NCI-H226 (cell line): ENCODE data around the gene ZER1.

Experiments used
- DNase-seq: peaks from one replicate; pipeline ENCODE4 v3.0.0-alpha.2; 2015

ZER1 gene

DNA sequence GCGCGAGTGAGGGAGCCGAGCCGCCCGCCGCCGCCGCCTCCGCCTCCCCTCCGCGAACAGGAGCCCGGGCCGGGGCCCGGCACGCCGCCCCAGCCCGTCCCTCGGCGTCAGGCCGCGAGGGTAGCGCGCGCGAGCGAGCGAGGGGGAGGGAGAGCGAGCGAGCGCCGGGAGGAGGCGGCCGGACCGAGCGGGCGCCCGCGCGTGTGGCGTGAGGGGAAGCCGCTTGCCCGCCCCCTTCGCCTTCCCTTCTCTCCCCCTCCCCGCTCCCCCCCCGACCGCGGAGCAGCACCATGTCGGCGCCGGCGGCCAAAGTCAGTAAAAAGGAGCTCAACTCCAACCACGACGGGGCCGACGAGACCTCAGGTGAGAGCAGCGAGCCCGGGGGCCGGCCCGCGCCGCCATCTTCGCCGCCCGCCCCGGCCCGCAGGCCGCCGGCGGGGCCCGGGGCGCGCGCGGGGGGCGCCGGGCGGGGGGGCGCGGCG, 82.4 kb downstream of the ZER1 start:
- DNase-seq, result peak; percentile 56

DNA sequence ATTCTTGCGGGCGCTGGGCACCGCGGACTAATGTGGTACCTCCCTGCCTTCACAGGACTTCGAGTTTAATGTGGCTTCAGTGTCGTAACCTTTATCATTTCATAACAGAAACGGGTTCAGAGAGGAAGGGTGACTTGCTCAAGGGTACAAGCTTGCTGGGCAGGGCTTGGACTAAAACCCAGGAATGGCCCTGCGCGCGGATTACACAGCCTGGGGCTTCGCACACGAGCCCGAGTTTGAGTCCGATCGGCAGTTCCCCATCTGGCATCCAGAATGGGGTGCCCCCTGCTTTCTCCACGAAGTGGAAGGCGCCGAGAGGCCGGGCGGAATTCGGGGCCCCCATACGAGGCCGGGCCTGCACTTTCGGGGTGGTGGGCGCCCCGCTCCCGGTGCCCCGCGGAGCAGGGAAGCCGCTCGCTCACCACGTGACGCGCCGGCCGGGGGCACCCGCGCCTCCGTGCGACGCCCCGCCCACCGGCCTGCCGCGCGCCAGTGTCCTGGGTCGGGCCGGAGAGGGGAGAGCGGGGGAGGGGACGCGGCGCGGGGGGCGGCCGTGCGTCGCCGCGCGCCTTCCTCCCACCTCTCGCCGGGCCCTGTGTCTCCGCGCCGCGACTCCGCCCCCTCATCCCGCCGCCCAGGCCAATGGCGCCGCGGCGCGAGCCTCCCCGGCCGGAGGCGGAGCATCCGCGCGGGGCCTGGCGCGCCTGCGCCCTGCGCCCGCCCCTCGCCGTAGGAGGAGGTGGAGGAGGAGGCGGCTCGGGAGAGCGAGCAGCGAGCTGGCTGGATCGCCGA, 83.0 kb downstream of the ZER1 start, which contains the start of gene SET:
Gene SET (plus strand): TSS at position 722 of the 792 bp plus-strand sequence. CDS start 361 bp downstream, outside the sequence.
- peak; percentile 88 for DNase-seq

- no peak for DNase-seq
These were observed 84.3 kb downstream of the ZER1 start for GRCh38 chr9:128687453-128687852.

DNA sequence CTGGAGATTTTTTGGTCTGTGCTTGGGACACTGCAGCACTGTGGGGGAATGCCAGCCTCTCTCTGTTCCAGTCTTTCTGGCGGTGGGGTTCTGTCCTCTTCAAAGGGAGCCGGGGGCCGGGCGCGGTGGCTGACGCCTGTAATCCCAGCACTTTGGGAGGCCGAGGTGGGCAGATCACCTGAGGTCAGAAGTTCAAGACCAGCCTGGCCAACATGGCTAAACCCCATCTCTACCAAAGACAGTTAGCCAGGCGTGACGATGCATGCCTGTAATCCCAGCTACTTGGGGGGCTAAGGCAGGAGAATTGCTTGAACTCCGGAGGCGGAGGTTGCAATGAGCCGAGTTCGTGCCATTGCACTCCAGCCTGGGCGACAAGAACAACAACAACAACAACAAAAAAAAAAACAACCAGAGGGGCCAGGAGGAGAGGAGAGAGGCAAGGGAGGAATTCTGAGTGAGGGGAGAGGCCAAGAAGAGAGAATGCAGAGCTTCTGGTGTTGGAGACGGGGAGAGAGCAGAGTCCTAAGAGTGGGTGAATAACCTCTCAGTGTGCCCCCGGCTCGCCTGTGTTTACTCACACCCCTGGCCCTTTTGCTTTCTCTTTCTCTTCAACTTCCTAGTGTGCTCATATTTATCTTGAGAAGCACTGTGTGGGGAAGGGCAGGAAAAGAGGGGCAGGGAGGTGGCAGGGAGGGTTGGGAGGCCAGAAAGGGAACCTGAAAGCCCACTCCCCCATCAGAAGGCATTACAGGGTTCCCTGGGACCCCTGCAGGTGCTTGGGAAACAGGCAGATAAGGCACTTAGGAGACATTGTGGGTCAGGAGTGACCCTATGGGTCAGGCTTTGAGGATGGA, 85.9 kb downstream of the ZER1 start:
- no peak for DNase-seq

DNA sequence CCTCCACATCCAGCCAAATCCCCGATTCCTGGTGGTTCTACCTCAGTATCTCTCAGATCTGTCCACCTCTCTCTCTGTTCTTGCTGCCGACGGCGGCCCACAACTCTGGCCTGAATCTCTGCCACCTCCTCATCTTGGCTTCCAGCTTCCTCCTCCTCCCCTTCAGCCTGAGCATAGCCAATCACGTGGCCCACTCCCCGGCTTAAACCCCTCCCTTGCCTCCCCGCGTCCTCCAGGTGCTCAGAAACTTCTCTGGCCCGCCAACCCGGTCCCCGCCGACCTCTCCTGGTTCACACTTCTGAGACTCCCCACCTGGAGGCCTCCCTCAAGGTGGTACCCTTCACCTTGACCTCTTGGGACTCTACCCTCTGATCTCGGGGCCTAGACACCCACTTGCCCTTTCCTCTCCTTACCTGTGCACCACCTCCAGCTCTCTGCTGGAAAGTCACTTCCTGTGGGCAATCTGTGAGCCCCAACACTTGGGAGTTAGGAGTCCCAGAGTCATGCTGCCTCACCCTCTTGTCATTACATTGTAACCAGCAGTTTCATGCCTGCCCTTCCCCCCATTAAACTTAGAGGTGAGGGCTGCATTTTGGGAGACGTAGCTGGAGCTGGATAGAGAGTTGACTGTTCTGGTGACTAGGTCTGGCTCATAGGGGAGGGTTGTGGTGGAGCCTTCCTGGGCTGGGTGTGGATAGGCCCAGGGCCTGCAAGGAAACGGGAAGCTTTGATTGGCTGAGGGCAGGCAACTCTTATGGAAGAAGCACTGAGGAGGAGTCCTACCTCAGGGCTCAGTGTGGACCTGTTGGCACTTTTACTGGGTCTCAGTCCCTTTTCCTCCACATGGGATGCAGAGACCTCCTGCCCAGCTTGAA, 87.2 kb downstream of the ZER1 start:
- peak; percentile 88 for DNase-seq

- DNase-seq, result no peak
These were observed 87.7 kb downstream of the ZER1 start for GRCh38 chr9:128684065-128684324.

DNA sequence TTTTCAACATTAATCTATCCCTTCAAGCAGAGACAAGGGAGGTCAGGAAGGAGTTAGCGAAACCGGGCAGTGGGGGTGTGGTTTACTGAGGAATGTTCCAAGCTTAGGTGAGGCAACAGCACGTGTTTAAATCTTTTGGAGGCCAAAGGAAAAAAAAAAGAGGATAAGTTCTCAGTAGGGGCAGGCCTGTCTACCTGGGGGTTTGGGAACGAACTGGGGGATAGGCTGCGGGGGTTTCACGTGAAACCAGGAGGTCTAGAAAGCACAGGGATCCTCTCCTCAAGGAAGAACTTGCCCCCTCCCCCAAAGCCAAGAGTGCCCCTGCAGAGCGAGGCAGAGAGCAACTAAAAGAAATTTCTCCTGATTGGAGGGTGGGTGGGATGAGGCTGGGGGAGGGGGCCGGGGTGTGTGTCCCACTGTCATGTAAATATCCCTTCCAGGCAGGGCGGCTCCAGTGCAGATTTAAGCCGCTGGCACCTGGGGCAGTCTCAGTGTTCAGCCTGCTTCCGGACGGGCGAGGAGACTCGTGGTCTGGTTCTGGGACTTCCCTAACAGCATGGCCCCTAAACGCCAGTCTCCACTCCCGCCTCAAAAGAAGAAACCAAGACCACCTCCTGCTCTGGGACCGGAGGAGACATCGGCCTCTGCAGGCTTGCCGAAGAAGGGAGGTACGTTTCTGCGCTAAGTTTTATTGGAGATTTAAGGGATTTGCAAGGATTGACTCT, 88.2 kb downstream of the ZER1 start:
- DNase-seq, result peak; percentile 87
